NOMO-1 (cell line): ENCODE measurements around the gene ARHGAP30.

Experiments
- DNase-seq, 2 experiments: peaks; one replicate each; lab custom pipeline; 2025; ENCODE audit not compliant: unreplicated experiment in 2 of 2; lab: John Stamatoyannopoulos, UW

ARHGAP30 gene

DNA sequence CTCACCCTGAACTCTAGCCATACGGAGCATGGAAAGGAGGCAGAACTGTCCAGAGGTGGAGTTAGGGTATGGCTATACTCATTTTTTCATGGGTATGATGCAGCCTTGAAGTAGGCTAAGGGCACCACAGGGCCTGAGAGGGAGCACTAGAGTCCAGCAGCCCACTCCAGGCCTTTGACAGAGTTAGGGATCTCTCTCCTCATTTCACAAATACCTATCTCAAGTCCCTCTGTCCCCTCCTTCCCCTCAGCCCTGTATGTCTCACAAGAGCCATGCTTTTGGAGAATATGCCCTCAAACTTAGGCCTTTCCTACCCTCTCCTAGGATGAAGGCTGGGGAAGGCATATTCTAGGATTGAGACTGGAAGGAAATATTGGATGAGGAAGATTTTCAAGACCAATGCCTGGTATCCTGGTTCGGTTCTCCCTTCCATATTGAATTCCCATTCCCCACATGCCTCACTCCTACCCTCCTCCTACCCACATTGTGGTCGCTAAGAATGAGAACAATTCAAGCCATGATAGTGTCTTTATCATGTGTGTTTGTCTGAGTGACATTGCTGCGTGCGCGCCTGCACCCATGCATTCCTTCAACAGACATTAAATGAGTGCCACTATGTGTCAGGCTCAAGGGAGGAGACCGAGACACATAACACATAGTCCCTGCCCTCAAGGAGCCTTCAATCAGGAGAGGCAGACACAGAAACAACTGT, 22.3 kb upstream of the ARHGAP30 start:
- no peak for DNase-seq

DNA sequence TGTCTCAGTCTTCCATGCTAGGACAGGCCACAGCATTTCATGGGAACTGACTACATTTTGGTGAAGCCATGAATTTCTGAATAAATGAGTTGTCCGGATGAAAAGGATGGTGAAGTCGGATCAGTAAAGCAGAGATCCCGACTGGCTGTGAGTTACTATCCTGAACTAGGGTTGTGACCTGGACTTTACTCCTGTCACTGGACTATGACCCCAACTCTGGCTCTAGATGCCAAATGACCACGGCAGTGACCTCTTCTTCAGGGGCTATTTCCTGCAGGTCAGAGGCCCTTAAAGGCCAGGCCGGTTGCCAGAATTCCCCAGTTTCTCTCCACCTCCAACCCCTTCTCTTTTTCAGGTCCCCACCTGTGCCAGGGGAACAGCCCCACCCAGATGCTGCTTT, 21.4 kb upstream of the ARHGAP30 start:
- DNase-seq: no peak

DNA sequence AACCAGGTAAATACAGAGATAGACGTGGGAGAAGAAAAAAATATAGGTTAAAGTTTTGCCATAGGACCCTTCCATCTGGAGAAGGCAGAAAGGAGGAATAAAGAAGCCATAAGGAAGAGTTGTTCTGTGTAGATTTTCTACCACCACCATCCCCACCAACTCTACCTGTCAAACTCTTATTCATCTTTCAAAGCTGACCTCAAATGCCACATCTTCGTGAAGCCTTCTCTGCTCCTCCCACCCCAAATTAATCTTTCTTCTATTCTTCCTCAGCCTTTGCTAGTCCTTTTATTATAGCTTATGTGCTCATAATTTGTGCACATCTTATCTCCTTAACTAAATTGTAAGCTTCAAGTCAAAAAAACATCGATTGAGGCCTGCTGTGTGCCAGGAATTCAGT, 20.9 kb upstream of the ARHGAP30 start:
- DNase-seq: no peak

DNA sequence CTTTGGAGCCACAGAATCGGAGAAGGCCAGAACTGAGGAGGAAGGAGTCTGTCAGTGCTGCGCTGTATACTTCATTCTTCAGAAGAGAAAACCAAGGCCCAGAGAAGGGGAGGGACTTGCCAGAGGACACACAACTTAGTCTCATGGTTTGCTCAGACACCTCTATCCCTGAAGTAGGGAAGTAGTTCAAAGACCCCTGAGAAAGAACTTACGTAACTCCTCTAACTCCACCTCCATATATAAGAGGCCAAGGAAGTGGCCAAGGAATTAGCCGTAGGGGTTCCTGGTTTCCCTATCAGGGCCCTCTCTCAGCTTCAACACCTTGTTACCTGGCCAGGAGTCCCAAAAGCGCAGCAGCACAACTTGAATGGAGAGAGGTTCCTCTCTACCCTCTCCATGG, 20.2 kb upstream of the ARHGAP30 start:
- DNase-seq: no peak

DNA sequence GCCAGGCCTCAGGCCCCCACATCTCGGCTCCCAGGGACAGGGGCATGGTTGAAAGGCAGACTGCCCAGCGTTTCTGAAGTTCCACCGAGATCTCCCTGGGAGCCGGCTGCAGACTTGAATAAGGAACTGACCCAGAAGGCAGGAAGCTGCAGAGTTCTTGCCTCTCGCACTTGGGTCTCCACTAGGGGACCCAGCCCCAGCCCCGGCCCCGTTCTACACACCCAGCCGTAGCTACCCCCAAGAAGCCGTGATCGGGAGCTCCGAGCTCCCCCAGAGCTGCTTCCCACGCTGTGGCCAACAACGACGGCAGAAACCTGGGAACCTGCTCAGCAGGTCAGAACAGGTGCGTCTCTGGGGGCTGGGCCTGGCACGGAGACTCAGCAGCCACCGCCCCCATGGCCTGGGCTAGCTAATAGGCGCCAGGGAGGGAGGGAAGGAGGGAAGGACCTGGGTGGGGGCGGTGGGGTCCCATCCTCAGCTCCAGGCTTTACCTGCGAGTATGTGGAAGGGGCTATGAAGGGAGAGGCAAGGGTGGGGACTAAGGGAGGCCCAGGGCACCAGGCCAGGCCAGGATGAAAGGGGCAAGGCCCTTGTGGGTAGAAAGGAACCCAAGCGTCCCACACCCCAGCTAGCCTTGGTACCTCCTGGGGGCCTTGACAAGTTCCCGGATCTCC, 19.7 kb upstream of the ARHGAP30 start, which contains the start of gene NECTIN4:
Gene NECTIN4, minus strand, starts transcription at position 308 of the 674 bp plus-strand sequence. Its CDS starts 262 bp downstream, at position 46.
- DNase-seq: no peak

DNA sequence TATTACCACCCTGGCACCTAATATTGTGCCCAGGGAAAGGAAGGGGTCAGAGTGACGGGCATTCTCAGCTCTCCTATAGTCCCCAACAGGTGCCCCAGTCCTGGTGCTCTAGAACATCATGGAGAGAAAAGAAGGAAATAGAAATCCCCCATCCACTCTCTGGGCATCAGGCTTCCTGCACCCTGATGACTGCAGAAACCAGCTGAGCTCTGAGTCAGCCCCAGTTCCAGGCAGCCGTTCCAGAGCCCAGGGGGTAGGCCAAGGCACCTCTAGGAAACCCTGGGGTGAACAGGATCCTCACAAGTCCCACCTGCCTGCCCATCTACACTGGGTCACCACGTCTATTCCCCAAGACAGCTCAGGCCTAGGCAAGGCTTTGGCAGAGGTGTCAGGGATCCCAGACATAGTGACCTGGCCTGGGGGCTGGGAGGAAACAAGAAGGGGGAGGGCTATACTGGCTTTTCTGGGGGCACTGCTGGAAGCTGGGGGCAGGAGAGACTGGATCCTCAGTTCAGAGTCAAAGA, 19.0 kb upstream of the ARHGAP30 start:
- DNase-seq: no peak

DNA sequence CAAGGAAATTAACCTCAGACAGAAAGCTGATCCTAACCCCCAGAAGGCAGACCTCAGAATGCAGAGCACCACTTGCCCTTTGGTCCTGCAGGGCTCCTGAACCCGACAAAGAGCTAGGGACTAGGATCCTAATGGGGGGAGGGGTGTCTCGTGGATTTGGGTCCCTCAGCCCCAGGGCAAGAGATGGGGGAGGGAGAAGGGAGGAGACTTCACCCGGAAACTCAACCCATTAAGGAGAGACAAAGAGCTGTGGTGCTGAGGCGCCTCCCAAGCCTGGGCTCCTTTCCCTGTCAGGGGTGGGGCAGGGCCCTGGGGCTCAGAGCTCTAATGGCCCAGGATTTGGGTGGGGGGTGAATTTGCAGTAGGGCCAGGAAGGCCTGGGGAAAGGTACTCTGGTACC, 16.8 kb upstream of the ARHGAP30 start:
- no peak for DNase-seq

DNA sequence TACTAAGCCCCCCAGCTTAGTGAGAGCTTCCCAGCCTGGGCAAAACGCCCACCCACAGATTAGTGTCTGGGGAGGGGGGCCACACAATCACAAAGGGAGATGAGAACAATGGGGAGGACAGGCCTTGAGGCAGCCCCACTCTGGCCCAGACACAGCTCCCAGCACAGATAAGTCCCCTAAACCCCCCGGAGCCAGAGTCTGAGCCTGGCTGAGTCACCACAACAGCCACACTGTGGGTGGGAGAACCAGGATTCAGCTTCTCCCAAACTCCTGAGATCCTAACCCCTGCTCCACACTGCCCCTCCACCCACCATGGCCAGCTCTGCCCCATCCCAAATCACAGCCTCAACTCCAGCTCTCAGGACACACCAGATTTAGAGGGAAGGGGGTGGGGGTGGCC, 15.5 kb upstream of the ARHGAP30 start:
- DNase-seq: no peak

DNA sequence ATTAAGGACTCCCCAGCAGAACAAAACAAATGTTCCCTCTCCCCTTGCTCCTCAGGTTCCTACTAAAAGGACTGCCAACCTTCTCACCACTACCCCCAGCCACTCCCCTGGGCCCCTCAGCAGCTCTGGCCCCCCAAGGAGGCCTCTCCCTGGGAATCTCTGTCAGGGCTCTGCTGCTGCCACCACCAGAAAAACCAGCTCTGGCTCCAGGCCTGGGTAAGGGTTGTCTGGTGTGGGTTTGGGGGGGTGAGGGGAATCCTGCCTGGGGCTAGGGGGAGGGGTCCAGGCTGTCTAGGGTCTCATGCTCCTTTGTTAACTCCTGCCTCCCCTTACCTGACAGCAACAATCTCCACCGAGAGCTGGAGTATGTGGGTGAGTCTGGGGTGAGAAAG, 14.9 kb upstream of the ARHGAP30 start:
- DNase-seq: no peak

DNA sequence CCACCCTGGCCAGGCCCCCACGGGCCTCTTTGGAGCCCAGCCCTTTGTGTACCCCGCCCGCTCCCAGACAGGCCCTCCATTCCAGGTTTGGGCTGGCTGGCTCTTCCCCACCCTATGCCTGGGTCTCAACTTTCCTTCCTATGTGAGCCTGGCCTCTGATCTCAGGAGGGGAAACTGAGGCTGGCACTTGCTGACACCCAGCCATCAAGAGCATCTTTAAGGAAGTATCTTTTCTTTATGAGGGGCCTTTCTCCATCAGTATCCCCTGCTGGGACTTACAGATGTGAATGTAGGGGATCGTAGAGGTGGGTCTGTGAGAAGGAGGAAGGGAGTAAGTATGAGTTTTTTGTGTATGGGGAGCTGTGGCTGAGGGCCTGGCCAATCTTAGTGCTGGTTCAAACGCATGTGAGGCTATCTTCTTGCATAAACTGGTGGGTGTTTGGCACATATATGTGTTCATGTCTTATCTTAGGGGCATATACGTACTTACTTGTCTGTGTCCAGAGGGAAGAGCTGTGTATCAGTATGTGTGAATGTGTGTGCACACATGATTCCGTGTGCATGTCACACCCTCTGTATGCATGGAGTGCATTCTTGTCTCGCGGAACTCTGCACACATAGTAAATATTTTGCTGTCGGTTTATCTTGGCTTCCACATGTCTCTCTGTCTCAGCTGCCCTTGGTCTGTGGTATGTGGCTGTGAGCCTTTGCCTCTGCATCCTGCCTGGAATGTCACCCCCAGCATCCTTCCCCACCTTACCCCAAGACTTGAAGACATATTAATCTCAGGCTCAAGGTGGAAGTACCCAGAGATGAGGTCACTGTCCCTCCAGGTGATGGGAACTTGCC, 14.3 kb upstream of the ARHGAP30 start:
- DNase-seq: peak in 1 of 2 experiments; percentile 21

DNA sequence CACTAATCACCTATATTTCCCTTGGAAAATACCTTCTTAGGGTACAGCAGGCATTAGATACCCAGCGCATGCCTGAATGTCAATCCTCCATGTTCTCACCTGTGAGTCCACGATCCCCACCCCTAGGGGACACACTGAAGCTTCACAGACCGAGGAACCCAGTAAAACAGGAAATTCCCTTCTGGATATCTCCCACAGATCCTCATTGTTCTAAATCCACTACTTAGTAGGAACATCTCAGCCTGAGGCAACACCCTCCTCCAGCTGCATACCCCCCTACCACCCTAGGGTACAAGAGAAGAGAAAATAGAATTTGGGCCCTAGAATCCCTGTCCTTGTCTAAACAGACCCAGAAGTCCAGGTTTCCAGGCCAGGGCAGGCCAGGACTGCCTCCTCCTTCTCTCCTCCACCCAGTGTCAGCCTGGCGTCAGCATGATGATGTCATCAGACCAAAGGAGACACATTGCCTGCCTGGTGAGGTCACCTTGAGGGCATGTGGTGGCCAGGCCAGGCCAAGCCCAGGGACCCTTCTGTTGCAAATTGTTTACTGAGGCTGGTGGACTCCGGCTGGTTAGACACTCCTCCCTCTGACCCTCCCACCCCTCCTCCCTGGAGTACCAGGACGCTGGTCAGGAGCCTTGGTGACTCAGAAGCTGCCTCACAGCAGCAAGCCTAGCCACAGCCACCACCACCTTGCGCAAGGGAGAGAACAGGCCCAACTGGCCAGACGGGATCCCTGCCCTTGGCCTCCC, 13.5 kb upstream of the ARHGAP30 start:
- peak; percentile 76 to 85 for DNase-seq

DNA sequence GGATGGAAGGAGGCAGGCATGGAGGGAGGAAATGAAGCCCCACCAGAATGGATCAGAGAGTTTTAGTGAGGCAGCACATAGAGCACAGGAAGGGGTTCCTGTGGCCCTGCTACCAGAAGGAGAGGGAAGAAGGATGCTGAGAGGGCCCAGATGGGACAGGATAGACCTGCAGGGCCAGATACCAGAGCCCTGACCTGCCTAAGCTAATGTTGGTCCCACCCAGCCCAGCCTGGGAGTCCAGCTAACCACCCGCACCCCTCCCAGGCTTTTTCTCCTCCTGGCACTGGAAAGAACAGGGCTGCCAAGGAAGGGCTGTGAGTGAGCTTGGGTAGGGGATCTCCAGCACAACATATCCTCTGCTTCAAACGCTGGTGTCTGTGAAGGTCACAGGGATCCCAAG, 12.8 kb upstream of the ARHGAP30 start:
- DNase-seq: no peak

DNA sequence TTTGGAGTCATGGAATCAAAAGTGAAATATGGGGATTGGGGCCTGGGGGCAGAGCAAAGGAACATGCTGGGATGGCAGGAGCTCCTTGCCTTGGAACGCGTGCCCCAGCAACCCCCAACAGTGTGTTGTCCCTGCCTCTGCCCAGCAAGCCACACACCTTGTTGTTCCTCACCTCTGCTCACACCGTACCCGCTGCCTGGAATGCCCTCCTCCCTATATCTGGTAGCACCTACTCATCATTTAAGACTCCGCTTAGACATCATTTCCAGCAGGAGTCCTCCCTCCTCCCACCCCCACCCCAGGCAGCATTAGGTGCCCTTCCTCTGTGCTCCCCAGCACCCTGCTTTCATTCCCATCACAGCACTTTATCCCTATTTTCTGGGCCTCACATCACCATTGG, 11.8 kb upstream of the ARHGAP30 start:
- DNase-seq: no peak

DNA sequence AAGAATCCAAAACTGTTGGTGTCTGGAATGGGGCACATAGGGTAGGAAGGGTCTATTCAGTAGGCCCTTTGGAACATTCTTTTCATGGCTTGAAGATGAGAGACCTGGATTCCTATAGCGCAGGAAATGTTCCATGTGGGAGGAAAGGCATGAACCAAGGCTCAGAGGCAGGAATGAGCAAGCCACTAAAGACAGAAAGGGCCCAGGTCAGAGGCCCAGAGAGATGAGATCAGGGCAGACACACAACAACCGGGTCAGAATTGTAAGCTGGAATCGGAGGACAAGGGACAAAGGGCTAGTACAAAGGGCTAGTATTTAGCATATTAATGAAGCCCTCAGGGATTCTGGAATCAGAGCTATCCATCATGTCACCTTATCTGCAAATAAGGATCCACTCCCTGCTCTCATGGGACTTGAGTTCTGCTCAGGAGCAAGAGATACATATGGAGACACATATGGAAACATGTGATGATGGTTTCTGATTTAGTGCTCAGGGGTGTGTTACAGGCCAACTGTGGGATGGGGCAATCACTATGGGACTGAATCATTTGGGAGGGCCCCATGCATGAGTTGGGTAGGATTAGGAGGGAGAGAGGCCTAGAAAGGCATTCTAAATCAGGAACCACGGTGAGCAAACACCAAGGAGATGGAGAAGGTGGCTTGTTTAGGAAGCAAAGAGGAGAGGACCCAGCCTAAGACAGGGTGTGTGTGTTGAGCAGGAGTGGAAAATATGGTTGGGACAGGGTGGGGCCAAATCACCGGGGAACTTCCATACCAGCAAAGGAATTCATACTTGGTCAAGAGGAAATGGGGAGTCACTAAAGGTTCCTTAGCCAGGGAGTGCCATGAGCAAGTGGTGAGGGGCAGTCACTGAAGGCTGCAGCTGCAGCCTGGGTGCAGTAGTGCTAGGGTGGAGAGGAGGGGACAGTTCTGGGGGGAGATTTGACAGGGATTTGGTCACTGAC, 11.0 kb upstream of the ARHGAP30 start:
- no peak for DNase-seq

DNA sequence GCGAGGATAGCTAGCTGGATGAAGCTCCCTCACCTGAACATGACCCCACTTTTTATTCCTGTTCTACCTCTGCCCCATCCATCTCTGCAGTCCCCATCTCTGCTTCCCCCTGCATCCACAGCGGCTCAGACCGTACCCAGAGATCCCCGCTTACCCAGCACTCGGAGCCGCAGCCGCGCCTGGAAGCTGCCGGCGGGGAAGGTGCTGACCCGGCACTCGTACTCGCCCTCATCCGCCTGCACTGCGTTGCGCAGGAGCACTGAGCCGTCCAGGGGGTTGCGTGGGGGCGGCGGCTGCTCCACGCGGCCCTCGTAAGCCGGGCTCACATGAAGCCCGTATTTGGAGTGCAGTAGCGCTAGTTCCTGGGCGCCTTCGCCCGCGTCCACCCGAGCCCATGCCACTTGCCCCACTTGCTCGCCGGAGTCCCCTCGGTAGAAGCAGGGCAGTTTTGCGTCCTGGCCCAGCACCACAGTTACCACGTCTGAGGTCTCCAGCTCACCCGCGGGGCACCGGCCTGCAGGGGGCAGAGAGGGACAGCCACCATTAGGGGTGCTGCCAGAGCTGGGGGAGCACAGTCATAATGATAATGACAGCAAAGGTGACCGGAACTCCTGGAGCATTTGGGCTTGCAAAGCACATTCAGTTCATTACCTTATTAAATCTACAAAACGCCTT, 9.9 kb upstream of the ARHGAP30 start:
- DNase-seq: no peak

DNA sequence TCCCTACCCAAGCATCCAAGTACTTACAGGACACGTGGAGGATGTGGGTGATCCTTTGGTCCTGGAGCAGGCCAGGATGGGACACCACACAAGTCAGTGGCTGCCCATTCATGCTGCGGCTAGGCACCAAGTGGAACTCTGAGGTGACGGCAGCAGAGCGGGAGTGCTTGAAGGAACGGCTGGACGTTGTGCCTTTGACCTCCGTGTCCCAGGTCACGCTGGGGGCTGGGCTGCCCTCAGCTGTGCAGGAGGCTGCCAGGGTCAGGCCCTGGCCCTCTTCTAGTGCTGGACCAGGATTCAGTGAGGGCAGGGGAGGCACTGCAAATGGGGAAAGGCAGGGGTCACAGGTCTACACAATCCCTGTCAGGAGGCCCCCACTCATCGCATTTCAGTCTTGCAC, 7.7 kb upstream of the ARHGAP30 start:
- no peak for DNase-seq

DNA sequence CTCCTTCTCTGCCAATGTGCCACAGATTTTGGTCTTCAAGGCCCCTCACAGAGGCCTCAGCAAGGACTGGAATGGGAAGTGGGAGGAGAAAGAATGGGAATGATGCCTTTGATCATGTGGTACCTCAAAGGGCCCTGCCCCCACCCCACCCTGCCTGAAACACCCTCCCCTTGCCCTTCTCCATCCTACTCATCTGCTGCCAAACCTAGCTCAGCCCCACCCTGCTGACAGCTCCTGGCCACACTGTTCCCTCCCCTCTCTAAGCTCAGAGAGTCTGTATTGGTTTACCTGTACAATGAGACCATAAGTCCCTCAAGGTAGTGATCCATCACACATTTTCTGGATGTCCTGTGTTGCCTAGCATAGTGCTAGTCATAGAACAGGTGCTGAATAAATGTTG, 6.7 kb upstream of the ARHGAP30 start:
- DNase-seq: no peak

DNA sequence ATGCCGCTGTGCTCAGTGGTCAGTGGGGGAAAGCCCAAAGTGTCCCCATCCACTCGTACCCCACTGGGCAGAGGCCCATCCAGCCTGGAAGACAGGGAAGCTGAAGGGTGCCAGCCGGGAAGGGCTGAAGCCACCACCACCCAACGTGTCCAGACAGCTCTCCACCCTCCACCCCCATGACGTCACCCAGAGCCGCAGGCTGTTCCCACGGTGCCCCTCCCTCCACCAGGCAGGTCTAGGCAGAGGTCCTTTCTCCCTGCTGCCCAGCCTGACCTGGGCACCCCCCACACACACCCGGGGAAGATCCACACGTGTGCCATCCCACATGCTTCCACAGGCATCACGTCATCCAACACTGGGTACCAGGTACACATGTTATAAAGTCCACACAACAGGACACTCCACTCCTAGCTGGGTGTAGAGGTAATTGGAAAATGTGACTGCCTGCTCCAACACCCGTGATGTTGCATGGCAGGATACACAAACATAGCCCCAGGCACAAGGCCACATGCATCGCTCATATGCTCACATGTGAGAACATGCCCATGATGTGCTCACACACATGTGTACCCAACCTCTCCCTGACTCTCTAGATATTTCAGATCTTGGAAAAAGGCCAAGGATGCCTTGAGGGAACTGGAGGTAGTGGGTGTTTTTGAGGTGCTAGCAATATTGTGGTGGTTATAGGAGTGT, 5.1 kb upstream of the ARHGAP30 start:
- DNase-seq: no peak
